Right lobe of liver (tissue), 4 donors: ENCODE data around the gene SMAD7.

ENCODE experiments used
- CTCF ChIP-seq, 4 donors: fragments of 200-600 bp in 3 of 4; fragments of 450-650 bp in 1 of 4; IDR thresholded peaks; one replicate each; pipeline versions ENCODE4 v1.5.1 to v1.8.0; 2016 to 2022; ENCODE audit warnings: antibody characterized with exemption in 4 of 4, mild to moderate bottlenecking in 2 of 4
- POLR2A ChIP-seq: fragments of 450-650 bp; IDR thresholded peaks from one replicate; pipeline ENCODE4 v1.6.1; 2017; ENCODE audit warnings: antibody characterized with exemption, mild to moderate bottlenecking
- donor health status: DM: no; HTN: no; CAD: no.
- donor health status: DM: no; HTN: no; CAD: no.
- donor health status: DM: no; HTN: yes; CAD: no.

GRCh38 chr18:48919547-48919946 is 31.2 kb downstream of the SMAD7 start:
- TF ChIP-seq CTCF (IDR thresholded peaks at IDR 0.05), result no peak
- no peak for TF ChIP-seq POLR2A
